Stimulated activated CD8-positive, alpha-beta memory T cell treated with anti-CD3 and anti-CD28 coated beads, Interleukin-2, amount 100 ng/mL, for 48 hours (primary cell): Measurements from ENCODE around the gene ARHGAP28.
"Not testable (repeated sequence)": the region's sequence is repeated elsewhere in the genome, so short reads cannot be mapped to it uniquely, and the experiment has no call there.

Experiments used
- DNase-seq, 2 donors: peaks; one replicate each; pipeline ENCODE4 v3.0.0-alpha.2; 2020; ENCODE audit warnings: low read depth in 2 of 2

ARHGAP28 gene

GRCh38 chr18:6923220-6923619, 193.7 kb downstream of the ARHGAP28 start:
- no peak for DNase-seq

GRCh38 chr18:6927153-6927552, 197.6 kb downstream of the ARHGAP28 start:
- DNase-seq, result no peak

- DNase-seq, result no peak
These were observed 198.8 kb downstream of the ARHGAP28 start for GRCh38 chr18:6928359-6928758.

- no peak for DNase-seq
These were observed 200.0 kb downstream of the ARHGAP28 start for GRCh38 chr18:6929370-6930102.

GRCh38 chr18:6934859-6935258, 205.3 kb downstream of the ARHGAP28 start:
- DNase-seq, result no peak

GRCh38 chr18:6938003-6938402, 208.5 kb downstream of the ARHGAP28 start:
- DNase-seq, result no peak

GRCh38 chr18:6938403-6938802, 208.9 kb downstream of the ARHGAP28 start:
- DNase-seq, result not testable (repeated sequence)

GRCh38 chr18:6939972-6940371, 210.5 kb downstream of the ARHGAP28 start:
- no peak for DNase-seq

GRCh38 chr18:6940451-6940850, 210.9 kb downstream of the ARHGAP28 start:
- DNase-seq, result no peak

GRCh38 chr18:6941996-6942395, 212.5 kb downstream of the ARHGAP28 start:
- no peak for DNase-seq

GRCh38 chr18:6942742-6943141, 213.2 kb downstream of the ARHGAP28 start:
- DNase-seq, result no peak

- no peak for DNase-seq
These were observed 213.6 kb downstream of the ARHGAP28 start for GRCh38 chr18:6943143-6943542.

GRCh38 chr18:6947338-6948030, 218.0 kb downstream of the ARHGAP28 start:
- no peak for DNase-seq

- DNase-seq, result no peak
These were observed 219.0 kb downstream of the ARHGAP28 start for GRCh38 chr18:6948281-6949055.

GRCh38 chr18:6949800-6950586, 220.5 kb downstream of the ARHGAP28 start:
- DNase-seq, result no peak

GRCh38 chr18:6950641-6951040, 221.1 kb downstream of the ARHGAP28 start:
- DNase-seq, result no peak

GRCh38 chr18:6951336-6952090, 222.0 kb downstream of the ARHGAP28 start:
- no peak for DNase-seq

- DNase-seq, result no peak
These were observed 225.0 kb downstream of the ARHGAP28 start for GRCh38 chr18:6954501-6954900.

GRCh38 chr18:6955304-6955703, 225.8 kb downstream of the ARHGAP28 start:
- no peak for DNase-seq

GRCh38 chr18:6956495-6956894, 227.0 kb downstream of the ARHGAP28 start:
- no peak for DNase-seq

- DNase-seq, result no peak
These were observed 227.5 kb downstream of the ARHGAP28 start for GRCh38 chr18:6956999-6957398.
